GM19035 (cell line): ENCODE results near the gene SLC29A1.
"Not testable (repeated sequence)": the region's sequence is repeated elsewhere in the genome, so short reads cannot be mapped to it uniquely, and the experiment has no call there.

ENCODE experiments used
- ATAC-seq: cut with Tn5 transposase; IDR thresholded peaks from one replicate; pipeline ENCODE4 v1.9.1; 2021; ENCODE audit not compliant: unreplicated experiment

The SLC29A1 gene

DNA sequence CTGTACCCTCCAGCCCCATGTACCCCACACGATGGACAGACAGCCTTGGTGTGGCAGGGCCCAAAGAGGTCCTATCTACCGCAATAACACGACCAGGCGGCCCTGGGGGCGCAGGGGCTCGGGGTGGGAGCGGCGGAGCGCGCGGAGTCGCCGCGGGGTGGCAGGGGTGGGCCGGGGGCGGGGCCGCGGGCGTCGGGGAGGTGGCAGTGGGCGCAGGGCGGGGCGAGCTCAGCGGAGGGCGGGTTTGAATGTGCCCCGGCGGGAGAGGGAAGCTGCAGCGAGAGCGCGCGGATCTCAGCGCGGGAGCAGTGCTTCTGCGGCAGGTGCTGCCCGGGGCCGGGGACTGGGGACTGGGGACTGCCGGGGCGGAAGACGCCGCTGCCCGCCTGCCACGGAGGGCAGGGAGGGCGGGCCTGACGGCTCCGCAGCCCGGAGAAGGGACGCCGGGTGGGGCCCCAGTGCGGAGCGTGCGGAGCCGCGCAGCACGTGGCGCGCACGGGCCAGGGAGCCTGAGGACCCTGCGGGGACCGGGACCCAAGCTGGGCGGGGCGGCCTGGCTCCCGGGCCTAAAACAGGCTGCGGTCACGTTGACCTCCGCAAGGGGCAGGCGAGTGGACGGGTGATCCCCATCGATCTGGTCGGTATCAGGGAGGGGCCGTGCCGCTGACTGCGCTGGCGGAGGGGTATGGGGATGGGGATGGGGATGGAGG is at the start of gene SLC29A1:
SLC29A1 (plus strand) TSS at position 277 of the 710 bp plus-strand sequence. CDS start 3,719 bp downstream, outside the sequence.
- peak; percentile 52 for ATAC-seq

DNA sequence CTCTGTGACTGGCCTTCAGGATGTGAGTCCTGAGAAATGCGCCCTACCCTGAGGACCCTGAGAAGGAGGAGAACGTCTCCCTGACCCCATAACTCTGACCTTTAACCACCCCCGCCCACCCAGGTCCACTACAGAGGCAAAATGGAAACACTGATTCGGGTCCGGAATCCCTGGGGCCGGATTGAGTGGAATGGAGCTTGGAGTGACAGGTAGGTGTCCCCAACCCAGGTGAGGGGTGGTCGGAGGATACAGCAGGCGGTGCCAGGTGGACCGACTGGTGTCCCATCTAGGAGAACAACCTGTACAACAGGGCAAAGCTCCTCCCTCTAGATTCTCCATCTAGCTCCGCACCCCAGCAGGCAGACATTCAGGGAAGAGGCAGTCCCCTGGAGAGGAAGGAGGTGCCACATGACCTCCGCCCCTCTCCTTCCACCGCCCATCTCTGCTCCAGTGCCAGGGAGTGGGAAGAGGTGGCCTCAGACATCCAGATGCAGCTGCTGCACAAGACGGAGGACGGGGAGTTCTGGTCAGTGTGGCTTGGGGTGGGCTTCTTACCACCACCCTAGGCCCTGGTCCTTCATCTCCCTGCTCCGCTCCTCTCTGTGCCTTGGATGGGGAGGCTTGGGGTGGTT is 47.1 kb upstream of the SLC29A1 start:
- no peak for ATAC-seq

GRCh38 chr6:44176762-44177509 is 46.5 kb upstream of the SLC29A1 start:
- ATAC-seq = peak; percentile 51

GRCh38 chr6:44177691-44178423 is 45.5 kb upstream of the SLC29A1 start:
- ATAC-seq = no peak

DNA sequence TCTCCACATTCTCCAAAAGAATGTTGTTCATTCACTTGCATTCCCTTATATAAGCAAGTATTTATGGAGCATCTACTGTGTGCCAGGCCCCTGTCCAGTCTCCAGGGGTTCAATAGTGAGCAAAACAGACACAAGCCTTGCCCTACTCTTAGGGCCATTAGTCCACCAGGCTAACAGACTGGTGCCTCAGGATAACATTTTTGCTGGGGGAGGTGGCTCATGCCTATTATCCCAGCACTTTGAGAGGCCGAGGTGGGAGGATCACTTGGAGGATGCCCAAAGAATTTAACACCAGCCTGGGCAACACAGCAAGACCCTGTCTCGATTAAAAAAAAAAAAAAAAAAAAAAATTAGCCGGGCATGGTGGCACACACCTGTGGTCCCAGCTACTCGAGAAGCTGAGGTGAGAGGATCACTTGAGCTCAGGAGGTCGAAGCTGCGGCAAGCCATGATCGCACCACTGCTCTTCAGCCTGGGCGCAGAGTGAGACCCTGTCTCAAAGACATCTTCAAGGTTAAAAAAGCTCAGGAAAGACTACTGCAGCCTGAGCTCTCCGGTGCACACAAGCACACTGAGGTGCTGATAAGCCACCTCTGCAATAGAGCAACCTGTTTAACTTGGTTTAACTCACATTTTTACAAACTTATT is 44.8 kb upstream of the SLC29A1 start:
- ATAC-seq = no peak

GRCh38 chr6:44179072-44179536 is 44.3 kb upstream of the SLC29A1 start:
- no peak for ATAC-seq

GRCh38 chr6:44179648-44180047 is 43.7 kb upstream of the SLC29A1 start:
- no peak for ATAC-seq

- no peak for ATAC-seq
These were observed 43.0 kb upstream of the SLC29A1 start for GRCh38 chr6:44180406-44180805.

DNA sequence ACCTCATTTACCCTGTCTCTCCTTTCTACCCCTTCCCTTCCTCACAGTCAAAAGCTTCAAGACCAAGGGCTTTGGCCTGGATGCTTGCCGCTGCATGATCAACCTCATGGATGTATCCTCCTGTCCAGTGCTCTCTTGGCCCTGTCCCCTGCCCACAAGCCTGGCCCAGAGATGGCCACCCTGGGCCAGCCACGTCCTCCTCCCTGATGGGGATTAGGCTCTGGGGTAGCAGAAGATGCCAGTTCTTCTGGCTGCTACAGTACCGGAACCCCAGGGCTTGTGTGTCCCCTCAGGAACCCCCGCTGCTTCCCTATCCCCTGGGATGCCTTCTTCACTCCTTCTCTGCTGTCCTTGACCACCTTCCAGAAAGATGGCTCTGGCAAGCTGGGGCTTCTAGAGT is 42.5 kb upstream of the SLC29A1 start:
- ATAC-seq = no peak

GRCh38 chr6:44181784-44182183 is 41.6 kb upstream of the SLC29A1 start:
- ATAC-seq = not testable (repeated sequence)

GRCh38 chr6:44182911-44183390 is 40.4 kb upstream of the SLC29A1 start:
- no peak for ATAC-seq

DNA sequence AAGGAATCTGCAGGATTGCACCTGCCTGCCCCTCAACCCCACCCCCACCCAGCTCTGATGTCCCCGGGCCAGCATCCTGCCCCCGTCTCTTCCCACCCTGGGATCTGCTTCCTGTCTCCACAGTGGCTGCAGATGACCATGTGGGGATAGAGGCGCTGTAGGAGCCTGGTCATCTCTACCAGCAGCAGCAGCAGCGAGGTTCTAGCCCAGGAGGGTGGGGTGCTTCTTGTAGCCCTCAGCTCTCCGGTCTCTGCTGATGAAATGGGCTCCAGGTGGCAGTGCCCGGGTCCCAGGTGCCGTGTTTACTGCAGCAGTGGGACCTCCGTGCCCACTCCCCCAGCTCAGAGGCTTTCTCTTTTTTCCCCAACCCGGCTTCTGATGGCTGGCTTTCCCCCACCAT is 39.6 kb upstream of the SLC29A1 start:
- ATAC-seq = no peak

DNA sequence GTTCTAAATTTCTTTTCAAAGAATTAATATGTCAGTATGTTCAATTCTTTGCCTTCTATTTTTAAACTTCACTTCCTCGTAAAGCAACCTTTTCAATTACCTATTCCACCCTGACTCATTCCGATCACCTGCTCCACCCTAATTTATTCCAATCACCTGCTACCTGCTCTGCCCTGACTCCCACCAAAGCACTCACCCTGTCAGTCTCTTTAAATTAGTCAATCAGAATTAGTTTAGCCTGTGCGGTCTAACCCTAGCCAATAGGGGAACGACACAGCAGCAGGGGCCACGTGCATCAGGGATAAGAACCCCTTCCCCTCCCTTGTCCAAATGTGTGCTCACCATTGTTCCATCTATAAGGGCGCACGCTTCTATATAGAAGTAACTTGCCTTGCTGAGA is 38.0 kb upstream of the SLC29A1 start:
- ATAC-seq = not testable (repeated sequence)

GRCh38 chr6:44185953-44186634 is 37.3 kb upstream of the SLC29A1 start:
- no peak for ATAC-seq

GRCh38 chr6:44186635-44187025 is 36.8 kb upstream of the SLC29A1 start:
- ATAC-seq = no peak

- ATAC-seq = no peak
These were observed 34.6 kb upstream of the SLC29A1 start for GRCh38 chr6:44188819-44189218.

GRCh38 chr6:44189257-44189656 is 34.1 kb upstream of the SLC29A1 start:
- ATAC-seq = no peak

DNA sequence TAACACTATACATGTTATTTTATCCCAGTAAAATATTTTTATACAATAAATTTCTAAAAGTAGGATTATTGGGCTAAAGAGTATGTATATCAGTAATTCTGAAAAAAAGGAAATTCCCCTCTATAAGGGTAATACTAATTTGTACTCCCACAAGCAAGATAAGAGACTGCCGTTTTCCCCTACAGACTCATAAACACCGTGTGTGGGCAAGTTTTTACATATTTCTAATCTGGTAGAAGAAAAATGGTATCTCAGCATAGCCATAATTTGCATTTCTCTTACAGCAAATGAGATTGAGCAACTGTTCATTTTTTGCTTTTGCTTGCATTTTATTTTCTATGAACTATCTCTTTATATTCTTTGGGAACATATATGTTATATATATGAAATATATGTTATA is 32.7 kb upstream of the SLC29A1 start:
- no peak for ATAC-seq

- ATAC-seq = no peak
These were observed 30.9 kb upstream of the SLC29A1 start for GRCh38 chr6:44192428-44193041.
